GM23338 (cell line): ENCODE data around the gene ACY1.

ENCODE experiments used
- CREB1 ChIP-seq: fragments of 250-450 bp; sonication (Bioruptor Pico); IDR thresholded peaks from 2 replicates; pipeline ENCODE4 v1.5.0; 2020; ENCODE audit warnings: low read depth, mild to moderate bottlenecking, moderate library complexity
- EZH2 ChIP-seq: fragments of 200-600 bp; sonication (generic); IDR thresholded peaks from one replicate; pipeline ENCODE4 v1.8.0; 2017; ENCODE audit warnings: antibody characterized with exemption, mild to moderate bottlenecking, low read depth; ENCODE audit not compliant: unreplicated experiment
- TF ChIP-seq, protein P1 (sequence below), 2 experiments: fragments of 200-600 bp in 1 of 2; sonication (generic) in 1 of 2; conservative IDR thresholded peaks; 2 replicates each; pipeline versions ENCODE4 v1.5.1 to v1.6.1; 2016 to 2017; ENCODE audit warnings: antibody characterized with exemption in 2 of 2, low read depth in 2 of 2, mild to moderate bottlenecking in 2 of 2, moderate library complexity in 1 of 2

DNA sequence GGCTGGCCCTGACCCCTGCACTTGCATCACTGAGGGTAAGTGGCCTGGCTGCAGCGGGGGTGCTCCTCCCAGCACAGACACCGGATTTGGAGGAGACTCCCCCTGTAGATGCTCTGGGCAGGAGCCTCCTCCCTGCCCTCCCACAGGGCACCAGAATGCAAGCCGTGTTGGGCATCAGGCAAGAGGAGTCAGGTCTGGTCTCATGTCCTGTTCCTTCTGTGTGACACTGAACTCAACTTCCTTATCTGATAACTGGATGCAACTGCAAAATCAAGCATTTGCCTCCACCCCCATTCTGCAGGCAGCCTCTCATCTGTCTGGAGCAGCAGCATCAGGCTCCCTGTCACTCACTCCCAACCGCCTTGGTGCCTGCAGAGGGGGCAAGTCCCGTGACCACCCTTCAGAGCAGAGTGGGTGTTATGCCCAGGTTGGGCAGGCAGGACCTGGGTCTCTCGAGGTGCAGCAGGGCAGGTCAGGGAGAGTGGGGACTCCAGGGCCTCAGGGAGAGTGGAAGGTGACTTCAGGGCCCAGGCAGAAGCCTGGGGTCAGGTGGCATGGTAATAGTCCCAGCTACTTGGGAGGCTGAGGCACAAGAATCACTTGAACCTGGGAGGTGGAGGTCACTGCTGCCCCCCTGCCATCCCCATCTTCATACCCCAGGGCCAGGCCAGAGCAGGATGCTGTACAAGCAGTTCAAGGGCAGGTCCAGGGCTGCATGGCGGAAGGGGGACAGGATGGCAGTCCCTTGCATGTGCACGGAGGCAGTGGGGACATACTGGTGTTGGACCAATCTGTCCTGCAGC, 22.9 kb downstream of the ACY1 start:
- TF ChIP-seq, protein P1, sequence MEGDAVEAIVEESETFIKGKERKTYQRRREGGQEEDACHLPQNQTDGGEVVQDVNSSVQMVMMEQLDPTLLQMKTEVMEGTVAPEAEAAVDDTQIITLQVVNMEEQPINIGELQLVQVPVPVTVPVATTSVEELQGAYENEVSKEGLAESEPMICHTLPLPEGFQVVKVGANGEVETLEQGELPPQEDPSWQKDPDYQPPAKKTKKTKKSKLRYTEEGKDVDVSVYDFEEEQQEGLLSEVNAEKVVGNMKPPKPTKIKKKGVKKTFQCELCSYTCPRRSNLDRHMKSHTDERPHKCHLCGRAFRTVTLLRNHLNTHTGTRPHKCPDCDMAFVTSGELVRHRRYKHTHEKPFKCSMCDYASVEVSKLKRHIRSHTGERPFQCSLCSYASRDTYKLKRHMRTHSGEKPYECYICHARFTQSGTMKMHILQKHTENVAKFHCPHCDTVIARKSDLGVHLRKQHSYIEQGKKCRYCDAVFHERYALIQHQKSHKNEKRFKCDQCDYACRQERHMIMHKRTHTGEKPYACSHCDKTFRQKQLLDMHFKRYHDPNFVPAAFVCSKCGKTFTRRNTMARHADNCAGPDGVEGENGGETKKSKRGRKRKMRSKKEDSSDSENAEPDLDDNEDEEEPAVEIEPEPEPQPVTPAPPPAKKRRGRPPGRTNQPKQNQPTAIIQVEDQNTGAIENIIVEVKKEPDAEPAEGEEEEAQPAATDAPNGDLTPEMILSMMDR (conservative IDR thresholded peaks at IDR 0.05; ENCODE audit: low read depth in 2 of 2) = no peak
- TF ChIP-seq EZH2 = no peak
- no peak for TF ChIP-seq CREB1 (CRISPR knock-in tag)
